Upper lobe of left lung (tissue), 4 donors: ENCODE data around the gene TRIM14.

ENCODE experiments used
- EP300 ChIP-seq, 4 donors: sonication (generic); formaldehyde crosslinking; IDR thresholded peaks; one replicate each; pipeline ENCODE4 v1.5.1; 2017; ENCODE audit warnings: antibody characterized with exemption in 4 of 4, control low read depth in 2 of 4
- POLR2A ChIP-seq, 4 donors: fragments of 450-650 bp; IDR thresholded peaks; one replicate each; pipeline ENCODE4 v1.5.1; 2016 to 2017; ENCODE audit warnings: antibody characterized with exemption in 4 of 4, mild to moderate bottlenecking in 2 of 4
- POLR2AphosphoS5 ChIP-seq, 2 donors: sonication (generic); formaldehyde crosslinking; IDR thresholded peaks; one replicate each; pipeline ENCODE4 v1.5.1; 2017; ENCODE audit warnings: antibody characterized with exemption in 2 of 2
- TF ChIP-seq, protein P1 (sequence below), 6 experiments: fragments of 450-650 bp in 4 of 6; fragments of 200-600 bp in 2 of 6; sonication (generic) in 2 of 6; IDR thresholded peaks; one replicate each; pipeline ENCODE4 v1.5.1; 2016 to 2019; ENCODE audit warnings: antibody characterized with exemption in 6 of 6

DNA sequence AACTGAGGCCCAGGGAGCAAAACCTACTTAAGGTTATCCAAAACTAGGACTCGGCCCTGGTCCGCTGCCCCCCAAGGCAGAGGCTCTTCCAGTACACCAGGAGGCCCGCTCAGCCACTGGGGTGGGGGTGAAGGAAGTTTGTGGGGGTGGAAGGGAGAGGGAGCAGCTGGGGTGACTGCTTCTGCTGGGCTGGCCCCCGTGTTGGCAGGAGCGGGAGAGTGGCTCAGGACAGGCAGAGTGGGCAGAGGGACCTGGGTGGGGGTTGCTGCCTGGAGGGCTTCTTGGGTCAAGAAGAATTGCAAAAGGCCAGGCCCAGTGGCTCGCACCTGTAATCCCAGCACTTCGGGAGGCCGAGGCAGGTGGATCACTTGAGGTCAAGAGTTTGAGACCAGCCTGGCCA, 8.2 kb upstream of the TRIM14 start:
- no peak for TF ChIP-seq POLR2AphosphoS5 (IDR thresholded peaks at IDR 0.05)
- TF ChIP-seq, protein P1, sequence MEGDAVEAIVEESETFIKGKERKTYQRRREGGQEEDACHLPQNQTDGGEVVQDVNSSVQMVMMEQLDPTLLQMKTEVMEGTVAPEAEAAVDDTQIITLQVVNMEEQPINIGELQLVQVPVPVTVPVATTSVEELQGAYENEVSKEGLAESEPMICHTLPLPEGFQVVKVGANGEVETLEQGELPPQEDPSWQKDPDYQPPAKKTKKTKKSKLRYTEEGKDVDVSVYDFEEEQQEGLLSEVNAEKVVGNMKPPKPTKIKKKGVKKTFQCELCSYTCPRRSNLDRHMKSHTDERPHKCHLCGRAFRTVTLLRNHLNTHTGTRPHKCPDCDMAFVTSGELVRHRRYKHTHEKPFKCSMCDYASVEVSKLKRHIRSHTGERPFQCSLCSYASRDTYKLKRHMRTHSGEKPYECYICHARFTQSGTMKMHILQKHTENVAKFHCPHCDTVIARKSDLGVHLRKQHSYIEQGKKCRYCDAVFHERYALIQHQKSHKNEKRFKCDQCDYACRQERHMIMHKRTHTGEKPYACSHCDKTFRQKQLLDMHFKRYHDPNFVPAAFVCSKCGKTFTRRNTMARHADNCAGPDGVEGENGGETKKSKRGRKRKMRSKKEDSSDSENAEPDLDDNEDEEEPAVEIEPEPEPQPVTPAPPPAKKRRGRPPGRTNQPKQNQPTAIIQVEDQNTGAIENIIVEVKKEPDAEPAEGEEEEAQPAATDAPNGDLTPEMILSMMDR (IDR thresholded peaks at IDR 0.05): no peak
- TF ChIP-seq POLR2A (IDR thresholded peaks at IDR 0.05): no peak
- no peak for TF ChIP-seq EP300 (IDR thresholded peaks at IDR 0.05)
